GM12878 (cell line): ENCODE data around the gene PISD. TPM values are rescaled to one million over a fixed set of nuclear protein-coding genes. Genes with fewer than 3 reads are reported as not detected.
A peak's percentile ranks its signal among the peaks of the same experiment; 100 is the strongest.

Source experiments
- ATF2 ChIP-seq: IDR thresholded peaks from 2 replicates; pipeline ENCODE4 v1.6.1; 2012; ENCODE audit warnings: low read length, inconsistent platforms
- CHD4 ChIP-seq: fragments of 200-600 bp; sonication (generic); IDR thresholded peaks from 2 replicates; pipeline ENCODE4 v1.6.1; 2016; ENCODE audit warnings: mild to moderate bottlenecking
- ELK1 ChIP-seq: IDR thresholded peaks from 2 replicates; pipeline ENCODE4 v1.6.1; 2012; ENCODE audit warnings: low read depth, low read length, improper control_type of control experiment
- FOXM1 ChIP-seq: IDR thresholded peaks from 2 replicates; pipeline ENCODE4 v1.6.1; 2012; ENCODE audit warnings: low read depth, mild to moderate bottlenecking, inconsistent platforms, low read length, moderate library complexity
- LARP7 ChIP-seq: fragments of 450-650 bp; IDR thresholded peaks from 2 replicates; pipeline ENCODE4 v1.6.1; 2017; ENCODE audit warnings: mild to moderate bottlenecking
- NBN ChIP-seq: fragments of 450-650 bp; IDR thresholded peaks from 2 replicates; pipeline ENCODE4 v1.6.1; 2016
- PAX8 ChIP-seq: fragments of 450-650 bp; IDR thresholded peaks from 2 replicates; pipeline ENCODE4 v1.6.1; 2017; ENCODE audit warnings: mild to moderate bottlenecking, moderate library complexity
- POLR2A ChIP-seq: IDR thresholded peaks from 2 replicates; pipeline ENCODE4 v1.6.1; 2011; ENCODE audit warnings: low read depth, mild to moderate bottlenecking, low read length
- POLR2AphosphoS5 ChIP-seq: IDR thresholded peaks from 2 replicates; pipeline ENCODE4 v1.6.1; 2011; ENCODE audit warnings: mild to moderate bottlenecking, low read length, inconsistent platforms
- RAD51 ChIP-seq: fragments of 450-650 bp; IDR thresholded peaks from 2 replicates; pipeline ENCODE4 v1.6.1; 2016; ENCODE audit warnings: moderate library complexity, mild to moderate bottlenecking, inconsistent platforms
- RCOR1 ChIP-seq: conservative IDR thresholded peaks from 2 replicates; pipeline ENCODE4 v1.6.1; 2012; ENCODE audit warnings: low read depth, low read length, improper control_type of control experiment
- RFX5 ChIP-seq: IDR thresholded peaks from 2 replicates; pipeline ENCODE4 v1.6.1; 2011; ENCODE audit warnings: low read depth, low read length, improper control_type of control experiment
- SIX5 ChIP-seq: IDR thresholded peaks from 2 replicates; pipeline ENCODE4 v1.6.1; 2011; ENCODE audit warnings: mild to moderate bottlenecking, low read depth, low read length, moderate library complexity; ENCODE audit not compliant: severe bottlenecking
- SMARCA5 ChIP-seq: fragments of 450-650 bp; IDR thresholded peaks from 2 replicates; pipeline ENCODE4 v1.6.1; 2017; ENCODE audit warnings: mild to moderate bottlenecking
- SP1 ChIP-seq: IDR thresholded peaks from one replicate; pipeline ENCODE4 v1.6.1; 2011; ENCODE audit warnings: low read depth, low read length
- polyA plus RNA-seq, 11 experiments: library from polyadenylated mRNA; depleted of rRNA in 4 of 11; unstranded in 6 of 11; stranded (reverse) in 5 of 11; fragments of >200 nt; fragmentation: Nextera tagmentation in 4 of 11; fragmentation: Illumina TruSeq in 1 of 11; extraction: Ambion mirVana in 4 of 11; extraction: Trizol in 1 of 11; gene quantifications; 1 replicate in 1 of 11; 2 replicates in 10 of 11; pipeline versions ENCODE4 v1.2.1 to v1.2.3, GENCODE V29; 2011 to 2016; ENCODE audit warnings: inconsistent platforms in 2 of 11, missing spikeins in 2 of 11, low read depth in 1 of 11
- total RNA-seq, 4 experiments: library from RNA; depleted of rRNA in 3 of 4; stranded (reverse); fragments of >200 nt in 3 of 4; fragmentation: Illumina TruSeq in 1 of 4; extraction: Trizol in 1 of 4; gene quantifications; 2 replicates each; pipeline versions ENCODE4 v1.2.1 to v1.2.3, GENCODE V29; 2013 to 2021
- TF ChIP-seq, protein P1 (sequence below): fragments of 450-650 bp; IDR thresholded peaks from 2 replicates; pipeline ENCODE4 v1.6.1; 2017; ENCODE audit warnings: mild to moderate bottlenecking, moderate library complexity
- TF ChIP-seq, protein P2 (sequence below): IDR thresholded peaks from 2 replicates; pipeline ENCODE4 v1.6.1; 2011; ENCODE audit warnings: low read depth, low read length, improper control_type of control experiment, borderline replicate concordance
- TF ChIP-seq, protein P3 (sequence below): fragments of 450-650 bp; IDR thresholded peaks from 2 replicates; pipeline ENCODE4 v1.6.1; 2014; ENCODE audit warnings: mild to moderate bottlenecking
- TF ChIP-seq, protein P4 (sequence below): IDR thresholded peaks from 2 replicates; pipeline ENCODE4 v1.6.1; 2012; ENCODE audit warnings: improper control_type of control experiment, low read depth, low read length; ENCODE audit not compliant: insufficient replicate concordance

PISD gene
- total and polyA plus RNA-seq, 10 of the 15 experiments (the other 5 are each of a cell fraction or from before 2014, with no cell fraction given): 25.8 to 62.7 (median 45.8) TPM

- TF ChIP-seq, protein P1, sequence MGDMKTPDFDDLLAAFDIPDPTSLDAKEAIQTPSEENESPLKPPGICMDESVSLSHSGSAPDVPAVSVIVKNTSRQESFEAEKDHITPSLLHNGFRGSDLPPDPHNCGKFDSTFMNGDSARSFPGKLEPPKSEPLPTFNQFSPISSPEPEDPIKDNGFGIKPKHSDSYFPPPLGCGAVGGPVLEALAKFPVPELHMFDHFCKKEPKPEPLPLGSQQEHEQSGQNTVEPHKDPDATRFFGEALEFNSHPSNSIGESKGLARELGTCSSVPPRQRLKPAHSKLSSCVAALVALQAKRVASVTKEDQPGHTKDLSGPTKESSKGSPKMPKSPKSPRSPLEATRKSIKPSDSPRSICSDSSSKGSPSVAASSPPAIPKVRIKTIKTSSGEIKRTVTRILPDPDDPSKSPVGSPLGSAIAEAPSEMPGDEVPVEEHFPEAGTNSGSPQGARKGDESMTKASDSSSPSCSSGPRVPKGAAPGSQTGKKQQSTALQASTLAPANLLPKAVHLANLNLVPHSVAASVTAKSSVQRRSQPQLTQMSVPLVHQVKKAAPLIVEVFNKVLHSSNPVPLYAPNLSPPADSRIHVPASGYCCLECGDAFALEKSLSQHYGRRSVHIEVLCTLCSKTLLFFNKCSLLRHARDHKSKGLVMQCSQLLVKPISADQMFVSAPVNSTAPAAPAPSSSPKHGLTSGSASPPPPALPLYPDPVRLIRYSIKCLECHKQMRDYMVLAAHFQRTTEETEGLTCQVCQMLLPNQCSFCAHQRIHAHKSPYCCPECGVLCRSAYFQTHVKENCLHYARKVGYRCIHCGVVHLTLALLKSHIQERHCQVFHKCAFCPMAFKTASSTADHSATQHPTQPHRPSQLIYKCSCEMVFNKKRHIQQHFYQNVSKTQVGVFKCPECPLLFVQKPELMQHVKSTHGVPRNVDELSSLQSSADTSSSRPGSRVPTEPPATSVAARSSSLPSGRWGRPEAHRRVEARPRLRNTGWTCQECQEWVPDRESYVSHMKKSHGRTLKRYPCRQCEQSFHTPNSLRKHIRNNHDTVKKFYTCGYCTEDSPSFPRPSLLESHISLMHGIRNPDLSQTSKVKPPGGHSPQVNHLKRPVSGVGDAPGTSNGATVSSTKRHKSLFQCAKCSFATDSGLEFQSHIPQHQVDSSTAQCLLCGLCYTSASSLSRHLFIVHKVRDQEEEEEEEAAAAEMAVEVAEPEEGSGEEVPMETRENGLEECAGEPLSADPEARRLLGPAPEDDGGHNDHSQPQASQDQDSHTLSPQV: no peak
- TF ChIP-seq RAD51 (no peak), RFX5 (no peak), CHD4 (no peak), SMARCA5 (no peak), POLR2A (no peak), ATF2 (no peak), SIX5 (no peak), ELK1 (no peak), NBN (no peak), RCOR1 (no peak), FOXM1 (0 out of 2 replicates have a peak, but pooled peaks have one; percentile 17), LARP7 (no peak), POLR2AphosphoS5 (no peak), SP1 (no peak), PAX8 (no peak)
- TF ChIP-seq, protein P2, sequence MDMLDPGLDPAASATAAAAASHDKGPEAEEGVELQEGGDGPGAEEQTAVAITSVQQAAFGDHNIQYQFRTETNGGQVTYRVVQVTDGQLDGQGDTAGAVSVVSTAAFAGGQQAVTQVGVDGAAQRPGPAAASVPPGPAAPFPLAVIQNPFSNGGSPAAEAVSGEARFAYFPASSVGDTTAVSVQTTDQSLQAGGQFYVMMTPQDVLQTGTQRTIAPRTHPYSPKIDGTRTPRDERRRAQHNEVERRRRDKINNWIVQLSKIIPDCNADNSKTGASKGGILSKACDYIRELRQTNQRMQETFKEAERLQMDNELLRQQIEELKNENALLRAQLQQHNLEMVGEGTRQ: no peak
- TF ChIP-seq, protein P3, sequence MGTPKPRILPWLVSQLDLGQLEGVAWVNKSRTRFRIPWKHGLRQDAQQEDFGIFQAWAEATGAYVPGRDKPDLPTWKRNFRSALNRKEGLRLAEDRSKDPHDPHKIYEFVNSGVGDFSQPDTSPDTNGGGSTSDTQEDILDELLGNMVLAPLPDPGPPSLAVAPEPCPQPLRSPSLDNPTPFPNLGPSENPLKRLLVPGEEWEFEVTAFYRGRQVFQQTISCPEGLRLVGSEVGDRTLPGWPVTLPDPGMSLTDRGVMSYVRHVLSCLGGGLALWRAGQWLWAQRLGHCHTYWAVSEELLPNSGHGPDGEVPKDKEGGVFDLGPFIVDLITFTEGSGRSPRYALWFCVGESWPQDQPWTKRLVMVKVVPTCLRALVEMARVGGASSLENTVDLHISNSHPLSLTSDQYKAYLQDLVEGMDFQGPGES: no peak
- TF ChIP-seq, protein P4, sequence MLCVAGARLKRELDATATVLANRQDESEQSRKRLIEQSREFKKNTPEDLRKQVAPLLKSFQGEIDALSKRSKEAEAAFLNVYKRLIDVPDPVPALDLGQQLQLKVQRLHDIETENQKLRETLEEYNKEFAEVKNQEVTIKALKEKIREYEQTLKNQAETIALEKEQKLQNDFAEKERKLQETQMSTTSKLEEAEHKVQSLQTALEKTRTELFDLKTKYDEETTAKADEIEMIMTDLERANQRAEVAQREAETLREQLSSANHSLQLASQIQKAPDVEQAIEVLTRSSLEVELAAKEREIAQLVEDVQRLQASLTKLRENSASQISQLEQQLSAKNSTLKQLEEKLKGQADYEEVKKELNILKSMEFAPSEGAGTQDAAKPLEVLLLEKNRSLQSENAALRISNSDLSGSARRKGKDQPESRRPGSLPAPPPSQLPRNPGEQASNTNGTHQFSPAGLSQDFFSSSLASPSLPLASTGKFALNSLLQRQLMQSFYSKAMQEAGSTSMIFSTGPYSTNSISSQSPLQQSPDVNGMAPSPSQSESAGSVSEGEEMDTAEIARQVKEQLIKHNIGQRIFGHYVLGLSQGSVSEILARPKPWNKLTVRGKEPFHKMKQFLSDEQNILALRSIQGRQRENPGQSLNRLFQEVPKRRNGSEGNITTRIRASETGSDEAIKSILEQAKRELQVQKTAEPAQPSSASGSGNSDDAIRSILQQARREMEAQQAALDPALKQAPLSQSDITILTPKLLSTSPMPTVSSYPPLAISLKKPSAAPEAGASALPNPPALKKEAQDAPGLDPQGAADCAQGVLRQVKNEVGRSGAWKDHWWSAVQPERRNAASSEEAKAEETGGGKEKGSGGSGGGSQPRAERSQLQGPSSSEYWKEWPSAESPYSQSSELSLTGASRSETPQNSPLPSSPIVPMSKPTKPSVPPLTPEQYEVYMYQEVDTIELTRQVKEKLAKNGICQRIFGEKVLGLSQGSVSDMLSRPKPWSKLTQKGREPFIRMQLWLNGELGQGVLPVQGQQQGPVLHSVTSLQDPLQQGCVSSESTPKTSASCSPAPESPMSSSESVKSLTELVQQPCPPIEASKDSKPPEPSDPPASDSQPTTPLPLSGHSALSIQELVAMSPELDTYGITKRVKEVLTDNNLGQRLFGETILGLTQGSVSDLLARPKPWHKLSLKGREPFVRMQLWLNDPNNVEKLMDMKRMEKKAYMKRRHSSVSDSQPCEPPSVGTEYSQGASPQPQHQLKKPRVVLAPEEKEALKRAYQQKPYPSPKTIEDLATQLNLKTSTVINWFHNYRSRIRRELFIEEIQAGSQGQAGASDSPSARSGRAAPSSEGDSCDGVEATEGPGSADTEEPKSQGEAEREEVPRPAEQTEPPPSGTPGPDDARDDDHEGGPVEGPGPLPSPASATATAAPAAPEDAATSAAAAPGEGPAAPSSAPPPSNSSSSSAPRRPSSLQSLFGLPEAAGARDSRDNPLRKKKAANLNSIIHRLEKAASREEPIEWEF: no peak
These were observed 10.4 kb downstream of the PISD start (continued) for GRCh38 chr22:31651664-31652063.
